Endothelial cell of umbilical vein (primary cell): ENCODE data around the gene LXN. TPM values are rescaled to one million over a fixed set of nuclear protein-coding genes. Genes with fewer than 3 reads are reported as not detected.

Experiments used
- BruUV-seq: library from RNA; stranded (reverse); fragments of 400-500 nt; replicated peaks from 2 replicates; lab custom pipeline; 2021; lab: Mats Ljungman, UMichigan
- CTCF ChIA-PET: fragments of 300-600, 350-600 bp; sonication (Branson Sonifier 250); formaldehyde crosslinking; loops from one replicate; lab custom pipeline; 2021; ENCODE audit warnings: antibody characterized with exemption, inconsistent platforms; lab: Charles Lee
- POLR2A ChIA-PET: fragments of 300-600, 350-600 bp; sonication (Branson Sonifier 250); formaldehyde crosslinking; loops from one replicate; lab custom pipeline; 2021; ENCODE audit warnings: antibody characterized with exemption, inconsistent platforms; lab: Charles Lee
- DNase-seq: peaks from one replicate; pipeline ENCODE4 v3.0.0-alpha.2; 2011; ENCODE audit warnings: low read depth, low spot score
- FAIRE-seq: peaks from 2 replicates; lab custom pipeline; 2011; peaks lifted over from hg19 to GRCh38; lab: Jason Lieb, UNC
- H2AFZ ChIP-seq: 2 replicates; pipeline ENCODE4 v1.6.0; 2012; ENCODE audit warnings: low read depth, low read length, control low read depth, inconsistent platforms
- H3K27ac ChIP-seq: 2 replicates; pipeline ENCODE4 v1.5.1; 2011; ENCODE audit warnings: low read depth, mild to moderate bottlenecking, control low read depth, low read length, moderate library complexity; ENCODE audit not compliant: insufficient read depth
- H3K27me3 ChIP-seq, 2 experiments: 2 replicates each; pipeline versions ENCODE4 v1.6.0 to v1.6.1; 2011; ENCODE audit warnings: low read length in 2 of 2, mixed read lengths in 1 of 2; ENCODE audit not compliant: control insufficient read depth in 2 of 2, insufficient read depth in 2 of 2
- H3K36me3 ChIP-seq, 2 experiments: 2 replicates in 1 of 2; 3 replicates in 1 of 2; pipeline ENCODE4 v1.5.1; 2011; ENCODE audit warnings: low read length in 2 of 2, mild to moderate bottlenecking in 1 of 2, moderate library complexity in 1 of 2; ENCODE audit not compliant: control insufficient read depth in 2 of 2, insufficient read depth in 2 of 2; ENCODE audit errors: extremely low read depth in 1 of 2
- H3K4me1 ChIP-seq: 3 replicates; pipeline ENCODE4 v1.5.1; 2011; ENCODE audit warnings: mild to moderate bottlenecking, low read length; ENCODE audit not compliant: control insufficient read depth, insufficient read depth; ENCODE audit errors: extremely low read depth
- H3K4me2 ChIP-seq: 2 replicates; pipeline ENCODE4 v1.6.1; 2011; ENCODE audit warnings: low read length, control low read depth, mixed read lengths; ENCODE audit not compliant: insufficient read depth
- H3K4me3 ChIP-seq, 3 experiments: fragments of 200-600 bp in 1 of 3; sonication (generic), shearing (Covaris generic) in 1 of 3; replicated peaks in 1 of 3; 2 replicates each; pipeline ENCODE4 v1.5.1; 2011 to 2016; ENCODE audit warnings: control low read depth in 3 of 3, low read length in 3 of 3, mild to moderate bottlenecking in 2 of 3, inconsistent platforms in 1 of 3, low read depth in 1 of 3, moderate library complexity in 1 of 3; ENCODE audit not compliant: insufficient read depth in 1 of 3
- H3K79me2 ChIP-seq: 2 replicates; pipeline ENCODE4 v1.6.0; 2012; ENCODE audit warnings: low read length, inconsistent platforms; ENCODE audit not compliant: control insufficient read depth, insufficient read depth
- H3K9ac ChIP-seq: replicated peaks from 2 replicates; pipeline ENCODE3; 2011; ENCODE audit warnings: low read length, control low read depth; ENCODE audit not compliant: insufficient read depth; ENCODE audit errors: extremely low read depth
- H3K9me1 ChIP-seq: replicated peaks from 3 replicates; pipeline ENCODE4 v1.6.0; 2011; ENCODE audit warnings: mild to moderate bottlenecking, low read length; ENCODE audit not compliant: control insufficient read depth, insufficient read depth; ENCODE audit errors: extremely low read depth
- H3K9me3 ChIP-seq: replicated peaks from 2 replicates; pipeline ENCODE4 v1.5.1; 2012; ENCODE audit warnings: low read length, inconsistent platforms; ENCODE audit not compliant: control insufficient read depth, insufficient read depth
- H4K20me1 ChIP-seq: replicated peaks from 2 replicates; pipeline ENCODE3; 2011; ENCODE audit warnings: mild to moderate bottlenecking, low read length; ENCODE audit not compliant: control insufficient read depth, insufficient read depth; ENCODE audit errors: extremely low read depth
- CTCF ChIP-seq, 2 donors: IDR thresholded peaks; 1 replicate in 1 of 2; 2 replicates in 1 of 2; pipeline ENCODE4 v1.5.1; 2011; ENCODE audit warnings: low read length in 2 of 2, mild to moderate bottlenecking in 2 of 2, moderate library complexity in 2 of 2, control low read depth in 1 of 2, inconsistent platforms in 1 of 2, low read depth in 1 of 2; ENCODE audit not compliant: insufficient read depth in 1 of 2; ENCODE audit errors: extremely low read depth in 1 of 2
- EZH2 ChIP-seq: IDR thresholded peaks from 2 replicates; pipeline ENCODE4 v1.6.1; 2012; ENCODE audit warnings: borderline replicate concordance, low read depth, mild to moderate bottlenecking, moderate library complexity, low read length, inconsistent platforms; ENCODE audit not compliant: severe bottlenecking
- FOS ChIP-seq: IDR thresholded peaks from 2 replicates; pipeline ENCODE4 v1.6.1; 2011; ENCODE audit warnings: mild to moderate bottlenecking, low read length, moderate library complexity, borderline replicate concordance; ENCODE audit not compliant: insufficient read depth
- GATA2 ChIP-seq: IDR thresholded peaks from 2 replicates; pipeline ENCODE4 v1.7.0; 2011; ENCODE audit warnings: low read depth, mild to moderate bottlenecking, moderate library complexity, mixed read lengths, low read length; ENCODE audit not compliant: insufficient read length, insufficient read depth
- JUN ChIP-seq: IDR thresholded peaks from 2 replicates; pipeline ENCODE4 v1.6.1; 2011; ENCODE audit warnings: borderline replicate concordance, low read depth; ENCODE audit not compliant: insufficient read length, insufficient read depth
- MAX ChIP-seq: IDR thresholded peaks from 2 replicates; pipeline ENCODE4 v1.6.1; 2011; ENCODE audit not compliant: insufficient read depth, insufficient read length
- MYC ChIP-seq: IDR thresholded peaks from one replicate; pipeline ENCODE4 v1.6.1; 2011; ENCODE audit warnings: mild to moderate bottlenecking, low read depth, low read length
- POLR2A ChIP-seq: IDR thresholded peaks from 2 replicates; pipeline ENCODE4 v1.6.1; 2012; ENCODE audit warnings: low read depth, mild to moderate bottlenecking, control low read depth, low read length
- POLR2AphosphoS5 ChIP-seq: IDR thresholded peaks from 2 replicates; pipeline ENCODE4 v1.6.1; 2012; ENCODE audit warnings: low read depth, mild to moderate bottlenecking, control low read depth, low read length, moderate library complexity; ENCODE audit not compliant: insufficient read depth
- dilution Hi-C: fragments of 300-500 bp; cut with MboI; formaldehyde crosslinking; loops from one replicate; pipeline ENCODE4 v1.15.0; 2019; ENCODE audit warnings: low sequenced_read_pairs; ENCODE audit not compliant: extremely low pct_ligation_motif_present
- intact Hi-C: fragments of 100-400 bp; cut with micrococcal nuclease; formaldehyde crosslinking; loops from one replicate; pipeline ENCODE4 v1.10.0; 2022
- polyA plus RNA-seq, 4 experiments: library from polyadenylated mRNA; depleted of rRNA in 3 of 4; stranded (reverse) in 3 of 4; unstranded in 1 of 4; fragments of >200 nt; gene quantifications; 2 replicates each; pipeline versions ENCODE4 v1.2.1 to v1.2.3, GENCODE V29; 2011 to 2012; ENCODE audit warnings: missing spikeins in 1 of 4
- total RNA-seq: library from RNA; stranded (reverse); gene quantifications from 2 replicates; pipeline ENCODE4 v1.2.3, GENCODE V29; 2021

Gene LXN
- total and polyA plus RNA-seq, 2 donors (not counting 3 experiments of a cell fraction or from before 2014, with no cell fraction given), result 56.9 to 118 TPM

- TF ChIP-seq POLR2AphosphoS5 (peak; percentile 64), GATA2 (peak; percentile 92), MYC (no peak), FOS (peak; percentile 39), JUN (peak; percentile 43), EZH2 (no peak), POLR2A (peak; percentile 57)
- peak overlapping the region; percentile 82 for H3K9ac ChIP-seq
- H2AFZ ChIP-seq, result no peak overlapping the region
- no peak overlapping the region for H3K4me3 ChIP-seq
- no TSS peak for BruUV-seq
- dilution Hi-C loops (no loop called here), intact Hi-C loops (loop anchor here (1.0 to 10.0 kb wide), 4 partner anchors 11 to 1115 kb away; partner anchors contain the start of gene SHOX2)
- H3K9me3 ChIP-seq, result no peaks in the 10 kb centered on the region
- POLR2A ChIA-PET, result no interaction called here
- H3K79me2 ChIP-seq, result peaks cover 24% of the 10 kb centered on the region
- H3K27me3 ChIP-seq, result no peaks in the 10 kb centered on the region
- H3K27ac ChIP-seq, result peak overlapping the region; percentile 95
- DNase-seq (peak; percentile 93), FAIRE-seq (peak; percentile 85)
- peaks cover 2 to 21% of the 10 kb centered on the region in 2 experiments for H3K36me3 ChIP-seq
- peak overlapping the region; percentile 51 for H3K4me2 ChIP-seq
- H3K9me1 ChIP-seq, result no peaks in the 10 kb centered on the region
- H3K4me1 ChIP-seq, result peaks cover 31% of the 10 kb centered on the region
- H4K20me1 ChIP-seq, result no peaks in the 10 kb centered on the region
- CTCF ChIA-PET, result interaction anchor here (2.0 to 2.2 kb wide), 2 partner anchors 10 kb away, joined by 11 to 19 read pairs; no protein-coding TSS in a partner anchor
Measured at GRCh38 chr3:158649791-158650190, 22.7 kb downstream of the LXN start.

- Histone ChIP-seq H3K4me1 (peaks cover 17% of the 10 kb centered on the region), H2AFZ (peak within 1 kb of the TSS; percentile 65), H3K79me2 (peaks cover 27% of the 10 kb centered on the region), H3K9me1 (no peaks in the 10 kb centered on the region), H3K9ac (peak within 1 kb of the TSS; percentile 85), H3K4me3 (peak within 1 kb of the TSS; percentile 41 to 95 (median 74)), H3K9me3 (no peaks in the 10 kb centered on the region), H3K27me3 (no peaks in the 10 kb centered on the region), H3K27ac (peak within 1 kb of the TSS; percentile 60), H3K36me3 (peaks cover 2 to 8% of the 10 kb centered on the region in 2 experiments), H3K4me2 (peak within 1 kb of the TSS; percentile 89), H4K20me1 (no peaks in the 10 kb centered on the region)
- peak; percentile 97 for DNase-seq
- POLR2A ChIA-PET, result interaction anchor here (0.7 to 1.2 kb wide), 3 partner anchors 15 to 74 kb away, joined by 3 to 5 read pairs (median 3); partner anchors contain the start of genes LXN and MLF1
- TF ChIP-seq FOS, result no peak
- peak; percentile 88 to 93 for TF ChIP-seq CTCF (IDR thresholded peaks at IDR 0.05; ENCODE audit: extremely low read depth in 1 of 2, insufficient read depth in 1 of 2, low read depth in 1 of 2, low read length in 2 of 2)
- peak; percentile 58 for TF ChIP-seq MYC
- no peak for TF ChIP-seq EZH2
- TF ChIP-seq MAX, result peak; percentile 65
- peak; percentile 79 for TF ChIP-seq POLR2AphosphoS5
- no peak for TF ChIP-seq JUN
- TF ChIP-seq GATA2, result no peak
- peak; percentile 72 for TF ChIP-seq POLR2A
- CTCF ChIA-PET, result interaction anchor here (0.5 to 2.9 kb wide), 34 partner anchors 8 to 1111 kb away, joined by 3 to 35 read pairs (median 5); partner anchors contain the start of genes LXN, MFSD1 and MLF1
- TSS peak; percentile 67 for BruUV-seq
- peak; percentile 92 for FAIRE-seq
- dilution Hi-C loops, result no loop called here
- intact Hi-C loops, result loop anchor here (2.0 to 10.0 kb wide), 5 partner anchors 74 to 1026 kb away; partner anchors contain the start of genes MLF1 and SHOX2
Measured at GRCh38 chr3:158644345-158644908, 28.0 kb downstream of the LXN start, which contains the start of gene GFM1. TSS of gene GFM1 (plus strand) at chr3:158644527. CDS start at chr3:158644635, 108 bp downstream.
